Tibial nerve (tissue), 3 donors: ENCODE measurements around the gene SF1.

Experiments used
- CTCF ChIP-seq, 5 experiments: fragments of 200-600 bp in 3 of 5; fragments of 450-650 bp in 2 of 5; sonication (generic) in 3 of 5; IDR thresholded peaks; one replicate each; pipeline ENCODE4 v1.5.1; 2016 to 2019; ENCODE audit warnings: antibody characterized with exemption in 5 of 5, mild to moderate bottlenecking in 3 of 5, moderate library complexity in 2 of 5
- POLR2A ChIP-seq, 2 donors: fragments of 450-650 bp; IDR thresholded peaks; one replicate each; pipeline ENCODE4 v1.6.1; 2017; ENCODE audit warnings: antibody characterized with exemption in 2 of 2, mild to moderate bottlenecking in 2 of 2, moderate library complexity in 2 of 2

DNA sequence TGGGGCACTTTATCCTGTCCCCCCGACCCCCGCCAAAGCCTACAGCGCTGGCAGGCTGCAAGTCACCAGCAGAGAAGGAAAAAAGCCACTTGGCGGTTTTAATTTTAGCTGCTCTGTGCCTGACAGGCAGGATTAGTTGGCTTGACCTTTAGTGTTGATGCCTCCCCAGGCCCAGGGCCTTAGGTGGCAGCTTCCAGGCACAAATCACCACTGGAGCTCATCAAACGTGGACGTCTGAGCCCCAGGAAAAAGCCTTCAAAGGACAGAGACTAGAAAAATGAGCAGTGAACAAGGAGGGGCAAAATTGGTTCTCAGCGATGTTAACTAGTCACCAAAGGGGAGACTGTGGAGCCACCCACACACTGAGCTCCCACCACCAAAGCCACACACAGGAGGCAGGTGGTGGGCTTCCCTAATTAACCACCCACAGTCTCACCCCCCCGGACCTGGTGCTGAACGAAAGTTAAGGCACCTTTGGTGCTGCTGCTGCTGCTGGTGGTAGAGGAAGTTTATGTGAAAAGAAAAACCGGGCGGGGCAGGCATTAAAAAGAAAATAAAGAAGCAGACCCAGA, 14.2 kb downstream of the SF1 start:
- no peak for TF ChIP-seq POLR2A (IDR thresholded peaks at IDR 0.05)
- TF ChIP-seq CTCF (IDR thresholded peaks at IDR 0.05), result no peak
